ENCODE data around the gene ADD1.
"Not testable (repeated sequence)": the region's sequence is repeated elsewhere in the genome, so short reads cannot be mapped to it uniquely, and the experiment has no call there.

The ADD1 gene

DNA sequence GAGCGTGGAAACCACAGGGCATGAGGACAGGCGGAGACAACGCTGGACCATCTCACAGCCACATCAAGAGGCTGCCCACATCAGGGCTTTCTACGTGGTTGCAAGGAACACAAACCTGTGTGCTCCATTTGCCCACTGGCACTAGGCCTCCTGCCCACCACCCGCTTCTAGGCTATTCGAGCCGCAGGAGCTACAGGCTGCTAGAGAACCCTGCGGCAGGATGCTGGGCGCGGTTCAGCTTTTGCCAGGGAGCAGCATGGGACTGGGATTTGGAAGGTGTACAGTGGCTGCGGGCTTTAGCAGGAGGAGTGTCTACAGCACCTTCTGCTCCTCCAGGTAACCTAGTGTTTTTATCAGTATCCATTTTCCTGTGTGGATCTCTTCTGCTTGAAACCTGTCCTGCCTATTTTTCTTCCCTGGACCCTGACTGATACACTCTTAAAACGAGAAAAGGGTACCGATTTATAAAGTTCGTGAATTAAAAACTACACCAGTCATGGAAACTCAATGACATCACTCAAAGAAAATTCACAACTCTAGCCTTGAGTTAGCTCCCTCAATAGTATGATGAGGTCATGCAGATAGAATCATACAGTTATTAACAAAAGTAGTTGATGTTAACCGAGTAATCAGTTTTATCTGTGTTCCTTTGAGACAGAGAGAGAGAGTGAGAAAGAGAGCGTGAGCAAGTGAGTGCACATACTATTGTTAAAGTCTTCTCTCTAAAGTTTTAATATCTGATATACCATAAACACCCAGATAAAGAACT, 106.8 kb downstream of the ADD1 start:
- no peak for DNase-seq

DNA sequence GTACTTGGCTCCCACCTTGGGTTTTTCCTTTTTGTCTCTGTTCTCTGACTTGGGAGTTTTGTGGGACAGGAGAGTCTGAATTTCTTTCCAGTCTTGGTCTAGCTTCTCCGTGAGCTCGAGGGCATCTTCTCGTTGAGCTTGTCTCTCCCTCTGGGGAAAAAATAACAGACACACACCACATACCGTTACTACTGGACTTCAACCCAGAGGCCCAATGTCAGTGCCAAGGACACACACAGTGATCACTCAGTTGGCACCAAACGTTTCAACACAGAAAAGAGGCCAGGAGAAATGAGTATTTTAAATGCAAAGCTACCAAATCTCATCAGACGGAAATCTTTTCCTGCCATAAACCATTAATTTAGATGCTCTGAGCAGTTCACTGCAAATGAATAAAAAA, 109.9 kb downstream of the ADD1 start:
- no peak for DNase-seq

DNA sequence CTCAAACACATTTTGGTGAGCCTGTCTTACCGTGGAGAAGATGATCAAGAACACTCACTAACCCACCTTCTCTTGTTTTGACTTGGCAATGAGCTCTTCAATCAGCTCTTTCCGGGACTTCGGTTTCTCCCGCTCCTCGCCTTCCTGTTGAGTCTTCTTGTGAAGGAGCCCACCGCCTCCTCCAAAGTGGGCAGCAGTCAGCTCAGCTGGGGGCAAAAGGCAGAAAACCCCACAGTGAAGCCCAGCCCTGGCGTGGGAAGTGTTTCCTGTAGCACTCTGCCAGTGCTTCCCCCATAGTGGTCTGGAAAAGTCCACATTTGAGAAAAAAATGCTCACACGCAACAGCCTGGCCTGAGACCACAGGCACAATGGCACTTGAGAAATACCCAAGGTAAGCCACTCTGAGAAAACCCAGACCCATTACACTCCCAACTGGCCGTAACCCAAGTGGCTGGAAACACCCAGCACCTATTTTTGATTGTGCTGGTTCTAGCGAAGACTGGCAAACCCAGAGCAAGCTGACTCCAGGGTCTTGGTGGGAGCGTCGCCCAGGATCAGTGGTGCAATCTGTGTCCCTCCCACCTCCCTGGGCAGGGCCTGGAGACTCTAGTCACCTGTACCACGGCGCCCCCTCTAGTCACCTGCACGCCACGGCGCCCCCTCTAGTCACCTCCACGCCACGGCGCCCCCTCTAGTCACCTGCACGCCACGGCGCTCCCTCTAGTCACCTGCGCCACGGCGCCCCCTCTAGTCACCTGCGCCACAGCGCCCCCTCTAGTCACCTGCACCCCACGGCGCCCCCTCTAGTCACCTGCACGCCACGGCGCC, 110.9 kb downstream of the ADD1 start:
- no peak for DNase-seq

DNA sequence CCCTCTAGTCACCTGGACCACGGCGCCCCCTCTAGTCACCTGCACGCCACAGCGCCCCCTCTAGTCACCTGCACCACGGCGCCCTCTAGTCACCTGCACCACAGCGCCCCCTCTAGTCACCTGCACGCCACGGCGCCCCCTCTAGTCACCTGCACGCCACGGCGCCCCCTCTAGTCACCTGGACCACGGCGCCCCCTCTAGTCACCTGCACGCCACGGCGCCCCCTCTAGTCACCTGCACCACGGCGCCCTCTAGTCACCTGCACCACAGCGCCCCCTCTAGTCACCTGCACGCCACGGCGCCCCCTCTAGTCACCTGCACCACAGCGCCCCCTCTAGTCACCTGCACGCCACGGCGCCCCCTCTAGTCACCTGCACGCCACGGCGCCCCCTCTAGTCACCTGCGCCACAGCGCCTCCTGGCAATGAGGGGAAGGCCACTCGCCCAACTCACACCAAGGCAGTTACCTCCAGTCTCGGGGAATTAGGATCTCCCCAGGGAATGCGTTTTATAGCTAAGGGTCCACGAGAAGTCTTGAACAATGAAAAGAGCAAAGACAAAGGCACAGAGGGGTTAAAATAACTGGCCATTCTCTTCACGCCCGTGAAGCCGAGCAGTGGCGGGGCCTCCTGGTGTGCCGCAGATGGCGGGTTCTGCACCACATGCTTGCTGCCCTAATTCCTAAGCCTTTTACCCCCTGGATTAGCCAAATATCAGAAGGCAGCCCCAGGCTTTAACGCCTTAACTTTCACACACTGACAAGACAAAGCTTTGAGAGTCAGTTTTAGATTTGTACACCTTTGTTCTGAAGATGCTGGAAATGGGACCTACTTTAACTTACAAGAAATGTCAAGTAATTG, 111.8 kb downstream of the ADD1 start:
- not testable (repeated sequence) for DNase-seq

DNA sequence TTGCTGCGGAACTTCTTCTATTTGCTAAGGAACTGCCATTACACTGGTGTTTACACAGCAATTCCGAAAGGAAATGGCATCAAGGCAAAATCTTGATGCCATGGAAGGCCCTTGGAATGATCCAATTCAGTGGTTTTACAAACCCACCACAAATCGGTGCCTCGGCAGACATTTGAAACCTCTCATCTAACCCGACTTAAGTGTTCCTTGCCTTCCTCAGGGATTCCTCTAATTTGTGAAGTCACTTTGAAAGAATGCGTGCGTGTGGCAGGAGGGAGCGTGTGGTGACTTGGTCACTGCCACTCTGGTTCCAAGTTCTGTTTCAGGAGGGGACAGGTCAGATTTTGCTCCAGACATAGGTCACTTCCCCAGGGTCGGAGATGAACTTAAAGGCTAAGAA, 114.8 kb downstream of the ADD1 start:
- no peak for DNase-seq

DNA sequence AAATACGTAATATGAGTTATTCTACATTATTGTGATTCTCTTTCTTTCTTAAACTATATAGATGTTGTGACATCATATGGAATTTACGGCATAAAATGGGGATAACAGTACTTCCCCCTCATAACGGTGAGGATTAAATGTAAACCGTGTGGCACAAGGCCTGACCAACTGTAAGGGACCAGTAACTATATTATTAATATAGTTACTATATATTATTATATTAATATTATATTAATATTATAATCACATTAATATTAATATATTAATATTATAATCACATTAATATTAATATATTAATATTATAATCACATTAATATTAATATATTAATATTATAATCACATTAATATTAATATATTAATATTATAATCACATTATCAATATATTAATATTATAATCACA, 116.8 kb downstream of the ADD1 start:
- not testable (repeated sequence) for DNase-seq

DNA sequence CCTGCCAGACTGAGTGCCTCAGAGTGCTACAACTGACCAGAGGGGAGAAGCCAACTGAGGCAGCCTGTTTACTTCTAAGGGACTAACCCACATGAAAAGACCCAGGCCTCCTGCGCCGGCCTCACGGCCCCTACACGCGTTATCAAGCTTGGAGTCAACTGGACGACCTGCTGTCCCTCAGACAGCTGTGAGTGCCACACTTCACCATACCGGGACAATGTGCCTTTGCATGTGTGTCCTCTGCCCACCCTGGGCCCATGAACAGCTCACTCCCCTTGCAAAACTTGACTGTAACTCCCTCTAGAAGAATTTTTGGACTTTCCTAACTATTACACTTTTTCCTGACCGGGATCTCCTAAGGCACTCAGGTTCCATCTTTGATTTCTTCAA, 117.8 kb downstream of the ADD1 start:
- DNase-seq, result peak in 1 of 3 experiments; percentile 26

DNA sequence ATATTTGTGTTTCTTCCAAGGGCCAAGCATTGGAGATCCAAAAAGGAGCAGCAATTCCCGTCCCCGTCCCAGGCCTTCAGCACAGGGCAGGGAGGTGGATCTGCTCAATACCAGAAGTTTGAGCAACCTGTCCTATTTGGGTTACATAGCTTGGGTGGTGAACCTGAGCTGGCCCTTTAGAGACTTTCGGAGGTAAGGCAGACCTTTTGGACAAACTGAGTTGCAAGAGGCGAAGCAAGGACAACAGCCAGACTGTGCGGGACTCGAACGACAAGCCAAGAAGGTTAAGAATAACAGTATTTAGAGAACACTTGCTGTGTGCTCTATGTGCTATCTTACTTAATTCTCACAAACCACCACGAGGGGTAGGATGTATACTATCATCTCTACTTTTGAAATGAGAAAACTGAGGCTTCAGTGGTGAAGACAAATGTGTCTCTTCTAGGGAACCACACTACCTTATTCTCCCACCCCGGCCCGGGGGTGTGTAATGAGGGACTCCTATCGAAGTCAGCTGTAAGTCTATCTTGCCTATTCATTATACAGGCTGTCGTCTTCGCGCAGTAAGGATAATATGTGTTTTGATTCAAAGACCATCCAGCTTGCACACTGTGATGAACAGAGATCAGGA, 118.3 kb downstream of the ADD1 start:
- no peak for DNase-seq

DNA sequence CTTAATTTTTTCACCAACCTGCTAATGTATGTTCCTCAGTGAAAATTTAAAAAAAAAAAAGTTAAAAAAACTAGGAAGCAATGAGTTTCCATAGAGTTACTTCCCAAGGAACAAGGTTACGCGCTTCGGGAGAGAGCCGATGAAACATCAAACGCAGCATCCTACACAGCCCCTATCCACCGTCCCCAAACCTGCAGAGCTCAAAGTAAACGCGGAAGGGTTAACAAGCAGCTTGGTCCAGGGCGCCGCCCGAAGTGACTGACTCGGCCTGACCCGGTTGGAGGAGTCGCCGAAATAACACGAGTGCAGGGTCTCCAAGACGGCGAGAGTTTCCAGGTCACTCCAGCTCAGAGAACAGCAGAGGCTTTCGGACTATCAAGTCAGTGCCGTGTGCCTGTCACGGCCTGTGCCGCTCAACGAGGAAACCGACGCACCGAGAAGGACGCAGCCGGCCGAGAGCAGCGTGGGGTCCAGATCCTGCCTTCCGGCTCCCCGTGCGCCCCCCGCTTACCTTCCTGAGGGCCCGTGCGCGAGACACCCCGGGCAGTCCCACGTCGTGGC, 119.0 kb downstream of the ADD1 start:
- peak in 1 of 3 experiments; percentile 90 for DNase-seq

DNA sequence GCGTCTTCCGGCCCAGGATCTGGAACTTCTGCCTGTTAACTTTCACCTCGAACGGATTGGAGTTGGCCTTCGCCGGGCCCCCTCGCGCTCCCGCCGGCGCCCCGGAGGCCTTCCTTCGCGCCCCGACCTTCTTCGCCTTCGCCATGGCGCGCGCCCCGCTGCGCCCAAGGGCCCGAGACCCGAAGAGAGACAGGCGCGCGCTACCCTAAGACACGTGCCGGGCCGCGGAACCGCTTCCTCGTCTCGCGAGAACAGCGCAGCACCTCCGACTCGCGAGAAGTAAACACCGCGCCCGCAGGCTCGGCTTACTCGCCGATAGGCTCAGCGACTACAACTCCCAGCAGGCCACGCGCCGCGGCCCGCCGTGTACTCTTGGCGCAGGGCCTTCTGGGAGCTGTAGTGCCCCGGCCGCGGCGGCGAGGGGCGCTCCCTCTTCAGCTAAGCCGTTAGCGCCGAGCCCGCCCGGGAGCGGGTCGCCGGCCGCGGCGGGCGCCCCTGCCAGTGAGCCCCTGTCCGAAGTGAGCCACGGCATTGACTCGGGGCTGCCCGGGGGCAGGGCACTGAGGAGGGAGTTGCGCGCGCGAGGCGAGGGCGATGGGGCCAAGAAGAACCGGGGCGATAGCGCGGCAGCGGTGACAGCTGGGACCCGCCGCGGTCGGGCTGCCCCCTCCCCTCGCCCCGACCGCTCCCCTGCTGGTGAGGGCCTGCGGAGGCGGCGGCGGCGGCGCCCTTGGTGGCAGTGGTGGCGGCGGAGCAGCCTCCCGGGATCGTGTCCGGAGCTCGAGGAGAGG, 119.7 kb downstream of the ADD1 start, which contains the start of the genes GRK4 and NOP14:
Gene GRK4 (plus strand): TSS at position 397 of the 791 bp plus-strand sequence. CDS start 500 bp downstream, outside the sequence.
Gene NOP14 (minus strand): TSS at position 232 of the 791 bp plus-strand sequence. CDS start 87 bp downstream, at position 145.
- DNase-seq, result peak; percentile 97 to 99 (median 98)

DNA sequence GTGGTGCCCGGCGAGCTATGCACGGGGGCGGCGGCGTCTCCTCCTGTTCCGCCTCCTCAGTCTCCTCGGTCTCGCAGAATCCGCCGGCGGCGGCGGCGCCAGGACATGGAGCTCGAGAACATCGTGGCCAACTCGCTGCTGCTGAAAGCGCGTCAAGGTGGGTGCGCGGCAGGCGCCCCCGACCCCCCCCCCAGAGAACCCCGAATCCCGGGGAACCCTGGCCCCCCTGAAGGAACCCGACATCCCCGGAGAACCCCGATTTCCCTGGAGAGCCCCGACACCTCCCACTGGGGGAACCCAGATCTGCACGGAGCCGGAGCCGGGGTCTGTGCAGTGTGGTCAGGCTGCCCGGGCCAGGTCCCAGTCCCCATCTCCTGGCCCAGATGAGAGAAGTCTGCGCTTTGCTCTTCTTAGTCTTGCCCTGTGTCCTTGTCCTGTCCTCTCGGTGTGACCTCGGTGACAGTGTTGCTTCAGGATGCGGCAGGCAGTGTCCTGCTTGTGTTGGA, 120.4 kb downstream of the ADD1 start:
- DNase-seq, result peak in 1 of 3 experiments; percentile 54

DNA sequence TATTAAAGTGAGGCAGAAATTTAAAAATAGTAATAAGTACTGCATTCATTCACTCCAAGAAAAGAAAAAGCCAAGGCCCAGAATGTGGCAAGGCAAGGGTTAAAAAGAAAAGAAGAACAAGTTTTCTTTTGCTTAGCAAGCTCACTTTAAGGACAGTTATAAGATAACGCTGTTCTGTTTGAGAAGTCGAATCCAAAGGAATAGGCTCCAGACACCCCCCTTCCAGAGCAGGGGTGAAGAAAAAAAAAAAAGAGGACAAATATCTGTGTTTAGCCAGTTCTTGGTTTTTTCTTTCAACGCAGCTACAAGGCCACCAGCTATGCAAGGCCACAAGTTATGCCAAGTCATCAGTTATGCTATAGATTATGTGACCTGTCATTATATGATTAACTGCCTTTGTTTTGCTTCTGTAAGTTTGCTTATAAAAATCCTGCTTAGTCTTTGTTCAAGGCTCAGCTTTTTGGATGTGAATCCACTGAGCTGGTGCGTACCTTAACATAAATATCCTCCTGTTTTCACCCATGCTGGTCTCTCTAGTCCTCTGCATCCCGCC, 121.1 kb downstream of the ADD1 start:
- no peak for DNase-seq

DNA sequence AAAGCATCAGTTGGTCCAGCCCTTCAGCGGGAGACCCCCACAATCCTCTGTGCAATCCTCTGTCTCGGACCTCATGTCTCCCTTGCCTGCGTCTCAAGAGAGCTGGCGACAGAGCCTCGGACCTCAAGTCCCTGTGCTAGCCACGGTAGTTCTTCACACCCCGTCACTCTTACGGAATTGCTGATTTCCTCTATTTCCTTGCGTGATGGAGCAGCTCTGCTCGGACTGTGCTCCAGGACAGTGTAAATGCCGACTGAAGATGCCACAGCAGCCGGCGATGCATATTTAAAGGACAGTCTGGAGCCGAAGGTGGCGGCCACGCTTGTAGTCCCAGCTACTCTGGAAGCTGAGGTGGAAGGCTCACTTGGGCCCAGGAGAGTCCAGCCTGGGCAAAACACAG, 121.6 kb downstream of the ADD1 start:
- no peak for DNase-seq

DNA sequence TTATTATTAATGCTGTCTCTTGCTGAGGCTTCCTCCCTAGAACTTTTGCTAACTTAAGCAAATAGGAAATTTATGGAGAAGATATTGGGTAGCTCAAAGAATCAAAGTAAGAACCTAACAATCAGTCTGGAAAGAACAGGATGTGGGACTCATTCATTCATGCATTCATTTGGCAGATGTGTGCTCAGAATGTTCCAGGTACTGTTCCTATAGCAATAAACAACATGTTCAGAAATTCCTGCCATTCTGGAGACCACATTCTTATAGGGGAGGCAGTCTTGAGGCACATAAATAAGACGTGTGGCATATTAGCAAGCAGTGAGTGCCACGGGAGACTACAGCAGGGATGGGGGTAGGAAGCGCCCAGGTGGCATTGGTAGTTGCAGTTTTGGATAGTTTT, 124.7 kb downstream of the ADD1 start:
- DNase-seq, result no peak

DNA sequence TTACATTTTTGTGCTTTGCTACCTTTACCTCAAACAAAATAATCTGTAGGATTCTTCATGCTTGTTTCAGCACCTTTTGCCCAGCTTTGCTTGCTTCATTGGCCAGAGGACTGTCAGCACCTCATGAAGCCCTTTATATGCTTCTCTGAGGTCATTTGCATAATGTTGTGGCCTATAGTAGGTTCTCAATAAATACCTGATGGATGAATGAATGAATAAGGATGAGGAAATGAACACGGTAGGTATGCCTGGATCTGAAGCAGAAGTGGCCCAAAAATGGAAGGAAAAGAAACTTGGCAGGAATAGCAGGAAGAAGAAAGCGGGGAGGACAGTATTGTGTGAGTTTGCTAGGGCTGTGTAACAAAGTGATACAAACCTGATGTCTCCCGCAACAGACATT, 127.6 kb downstream of the ADD1 start:
- no peak for DNase-seq

DNA sequence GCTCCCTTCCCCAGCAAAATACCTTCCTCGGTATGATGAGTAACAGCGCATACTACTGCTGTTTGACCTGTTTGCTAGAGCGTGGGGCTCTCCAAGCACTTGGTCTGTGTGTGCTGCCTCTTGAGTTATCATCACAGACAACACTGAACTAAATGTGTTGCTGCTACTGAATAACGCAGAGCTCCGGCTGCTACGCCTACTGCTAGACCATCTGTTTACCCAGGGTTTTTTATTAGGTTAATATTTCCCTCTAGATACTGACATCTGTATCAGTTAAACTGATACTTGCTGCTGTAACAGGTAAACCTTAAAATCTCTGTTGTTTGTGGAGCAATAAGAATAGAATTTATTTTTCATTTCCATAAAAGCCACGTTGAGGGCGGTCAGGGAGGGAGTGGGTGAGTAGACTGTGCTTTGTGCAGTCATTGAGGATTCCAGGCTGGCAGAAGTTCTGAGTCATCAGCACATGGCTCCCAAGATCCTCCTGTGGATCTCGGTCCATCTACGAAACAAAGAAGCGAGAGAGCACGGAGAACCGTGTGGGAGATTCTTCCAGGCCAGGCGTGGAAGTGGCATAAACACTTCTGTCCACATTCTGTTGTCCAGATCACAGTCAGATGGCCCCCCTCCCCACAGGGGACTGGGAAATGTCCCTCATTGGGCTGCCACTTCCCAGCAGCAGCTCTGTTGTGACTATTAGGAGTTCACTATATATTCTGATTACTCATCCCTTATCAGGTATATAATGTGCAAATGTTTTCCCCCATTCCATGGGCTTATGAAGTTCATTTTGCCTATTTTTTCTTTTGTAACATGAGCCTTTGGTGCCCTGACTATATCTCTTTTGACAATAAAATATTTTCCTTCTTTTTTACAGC, 133.8 kb downstream of the ADD1 start:
- no peak for DNase-seq
